ENCODE measurements around the gene DTX4.
"Not testable (repeated sequence)": the region's sequence is repeated elsewhere in the genome, so short reads cannot be mapped to it uniquely, and the experiment has no call there.

The DTX4 gene

GRCh38 chr11:59171508-59172322 lies at the start of gene DTX4:
TSS of gene DTX4 (plus strand) at chr11:59172132. CDS start at chr11:59172596, 464 bp downstream.
- peak; percentile 94 for DNase-seq

- DNase-seq, result peak; percentile 88
Measured at GRCh38 chr11:59135648-59136461, 36.1 kb upstream of the DTX4 start.

DNA sequence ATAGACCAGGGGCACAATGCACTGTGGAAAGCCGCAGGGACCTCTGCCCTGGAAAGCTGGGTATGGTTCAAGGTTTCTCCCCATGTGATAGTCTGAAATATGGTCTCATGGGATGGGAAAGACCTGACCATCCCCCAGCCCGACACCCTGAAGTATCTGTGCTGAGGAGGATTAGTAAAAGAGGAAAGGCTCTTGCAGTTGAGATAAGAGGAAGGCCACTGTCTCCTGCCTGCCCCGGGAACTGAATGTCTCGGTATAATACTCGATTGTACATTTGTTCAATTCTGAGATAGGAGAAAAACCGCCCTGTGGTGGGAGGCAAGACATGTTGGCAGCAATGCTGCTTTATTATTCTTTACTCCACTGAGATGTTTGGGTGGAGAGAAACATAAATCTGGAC lies 35.4 kb upstream of the DTX4 start:
- not testable (repeated sequence) for DNase-seq

DNA sequence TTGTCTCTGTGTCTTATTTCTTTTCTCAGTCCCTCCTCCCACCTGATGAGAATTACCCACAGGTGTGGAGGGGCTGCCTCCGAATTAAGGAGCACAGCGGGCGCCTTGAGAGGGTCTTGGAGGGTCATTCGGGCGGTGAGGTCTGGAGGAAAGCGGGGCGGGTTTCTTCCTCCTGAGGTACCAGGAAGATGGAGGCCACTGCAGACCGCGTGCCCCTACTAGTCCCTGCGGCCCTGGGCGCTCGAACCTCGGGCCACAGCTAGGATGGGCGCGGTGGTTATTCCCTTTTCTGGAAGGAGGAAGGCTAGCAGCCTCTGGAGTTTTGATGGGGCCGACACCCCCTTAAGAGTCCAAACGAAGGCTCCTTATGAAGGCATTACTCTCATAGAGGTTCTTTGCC lies 34.7 kb upstream of the DTX4 start:
- no peak for DNase-seq

- DNase-seq, result no peak
Measured at GRCh38 chr11:59138643-59139042, 33.3 kb upstream of the DTX4 start.

DNA sequence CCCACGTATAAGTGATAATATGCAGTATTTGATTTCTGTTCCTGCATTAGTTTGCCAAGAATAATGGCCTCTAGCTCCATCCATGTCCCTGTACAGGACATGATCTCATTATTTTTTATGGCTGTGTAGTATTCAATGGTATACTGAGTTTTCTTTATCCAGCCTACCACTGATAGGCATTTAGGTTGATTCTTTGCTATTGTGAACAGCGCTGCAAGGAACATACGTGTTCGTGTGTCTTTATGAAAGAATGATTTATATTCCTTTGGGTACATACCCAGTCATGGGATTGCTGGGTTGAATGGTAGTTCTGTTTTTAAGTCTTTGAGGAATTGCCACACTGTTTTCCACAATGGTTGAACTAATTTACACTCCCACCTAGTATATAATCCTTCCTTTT lies 30.7 kb upstream of the DTX4 start:
- no peak for DNase-seq

DNA sequence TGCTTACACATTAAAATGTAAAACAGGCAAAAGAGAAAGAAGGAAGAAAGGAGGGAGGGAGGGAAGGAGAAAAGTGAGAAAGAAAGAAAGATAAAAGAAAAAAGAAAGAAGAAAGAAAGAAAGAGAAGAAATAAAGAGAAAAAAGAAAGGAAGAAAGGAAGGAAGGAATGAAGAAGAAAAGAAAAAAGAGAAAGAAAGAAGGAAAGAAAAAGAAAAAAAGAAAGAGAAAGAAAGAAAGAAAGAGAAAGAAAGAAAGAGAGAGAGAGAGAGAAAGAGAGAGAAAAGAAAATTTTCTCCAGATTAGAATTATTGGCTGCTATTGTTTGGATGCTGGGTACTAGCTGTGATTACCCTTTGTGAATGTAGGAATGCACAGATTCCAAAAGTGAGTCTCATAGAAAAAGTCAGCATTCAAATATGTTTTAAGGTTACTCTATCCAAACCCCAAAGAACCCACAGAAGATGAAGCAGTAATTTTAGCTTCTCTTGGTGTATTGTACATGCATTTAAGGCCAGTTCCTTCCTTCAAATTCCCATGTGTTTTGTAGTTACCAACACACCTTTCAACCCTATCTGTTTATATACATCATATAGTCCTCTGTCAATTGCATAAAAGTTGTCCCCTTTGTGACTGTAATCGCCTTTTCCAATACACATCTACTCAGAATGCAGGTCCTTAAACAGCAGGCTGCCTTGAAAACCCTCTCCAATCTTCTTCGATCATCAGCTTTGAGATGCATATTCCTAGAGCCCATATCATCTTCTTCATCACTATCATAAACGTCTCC lies 30.1 kb upstream of the DTX4 start:
- no peak for DNase-seq

- DNase-seq, result peak; percentile 93
Measured at GRCh38 chr11:59142530-59143507, 29.1 kb upstream of the DTX4 start, which contains the start of gene FAM111A. TSS of gene FAM111A (plus strand) at chr11:59142856. CDS start at chr11:59148873, 6,017 bp downstream.

GRCh38 chr11:59144096-59144495 lies 27.8 kb upstream of the DTX4 start:
- no peak for DNase-seq

DNA sequence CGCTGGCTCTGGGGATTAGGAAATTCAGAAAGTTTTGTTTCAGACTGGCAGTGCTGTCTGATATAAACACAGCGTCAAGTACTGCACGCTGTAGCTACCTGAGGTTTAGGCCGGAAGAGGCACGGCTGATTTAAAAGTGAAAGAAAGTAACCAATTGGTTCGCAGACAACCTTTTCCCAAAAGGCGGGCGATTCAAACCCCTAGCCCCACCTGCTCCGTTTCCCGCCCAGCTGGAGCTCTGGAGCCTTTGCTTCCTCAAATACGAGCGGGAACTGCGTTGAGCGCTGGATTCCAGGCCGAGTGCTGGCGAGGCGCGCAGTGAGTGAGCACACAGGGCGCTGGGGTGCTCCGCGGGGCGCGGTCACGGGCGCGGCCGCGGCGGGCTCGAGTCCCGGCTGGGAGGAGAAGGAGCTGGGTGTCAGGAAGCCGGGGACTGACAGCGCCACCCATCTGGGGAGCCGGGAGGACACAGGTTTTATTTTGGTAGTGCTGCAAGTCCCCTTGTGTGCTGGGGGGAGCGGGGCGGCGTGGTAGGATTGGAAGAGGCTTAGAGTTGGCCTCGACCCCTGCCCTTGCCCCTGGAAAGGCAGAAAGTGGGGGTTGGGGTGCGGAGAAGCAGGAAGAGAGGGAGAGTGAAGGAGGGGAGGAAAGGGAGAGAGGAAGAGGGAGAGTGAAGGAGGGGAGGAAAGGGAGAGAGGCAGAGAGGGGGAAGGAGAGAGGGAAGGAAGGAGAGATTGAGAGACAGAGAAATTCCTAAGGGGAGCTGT lies 27.2 kb upstream of the DTX4 start:
- DNase-seq, result peak; percentile 87

DNA sequence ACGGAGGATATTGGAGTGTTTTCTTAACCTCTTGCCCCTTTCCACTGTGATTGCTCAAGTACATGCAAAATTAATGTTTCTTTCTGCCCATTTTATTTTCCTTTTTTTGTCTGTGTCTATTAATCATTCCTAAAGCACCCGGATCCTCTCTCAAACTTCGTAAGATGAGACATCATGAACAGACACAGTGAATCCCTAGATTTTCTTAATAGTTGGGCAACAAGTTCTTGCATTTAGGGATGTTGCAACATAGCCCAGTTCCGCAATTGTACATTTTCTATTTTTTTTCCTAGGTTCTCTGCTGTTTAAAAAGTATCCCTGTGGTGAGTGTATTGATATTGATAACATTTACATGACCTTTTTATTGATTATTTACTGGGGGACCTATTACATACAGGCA lies 26.4 kb upstream of the DTX4 start:
- no peak for DNase-seq

GRCh38 chr11:59151761-59152160 lies 20.2 kb upstream of the DTX4 start:
- DNase-seq, result no peak

- DNase-seq, result no peak
Measured at GRCh38 chr11:59152312-59152951, 19.5 kb upstream of the DTX4 start.

DNA sequence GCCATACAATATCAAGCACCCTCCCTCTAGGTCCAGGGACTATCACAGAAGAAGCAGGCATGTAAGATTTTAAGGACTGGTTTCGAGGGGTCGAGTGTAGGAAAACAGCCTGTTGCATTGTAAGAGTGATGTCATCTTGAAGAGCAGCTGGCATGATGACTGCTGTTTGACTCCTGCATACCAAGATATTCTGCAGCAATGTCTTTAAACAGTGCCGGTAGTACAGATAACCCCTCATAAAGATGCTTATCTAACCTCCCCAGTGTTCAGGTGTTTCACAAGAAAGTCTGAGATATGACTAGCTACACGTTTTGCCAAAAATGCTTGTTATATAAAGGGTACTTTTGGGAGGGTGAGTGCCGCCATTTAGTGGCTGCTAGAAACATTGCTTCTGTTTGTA lies 17.3 kb upstream of the DTX4 start:
- no peak for DNase-seq

DNA sequence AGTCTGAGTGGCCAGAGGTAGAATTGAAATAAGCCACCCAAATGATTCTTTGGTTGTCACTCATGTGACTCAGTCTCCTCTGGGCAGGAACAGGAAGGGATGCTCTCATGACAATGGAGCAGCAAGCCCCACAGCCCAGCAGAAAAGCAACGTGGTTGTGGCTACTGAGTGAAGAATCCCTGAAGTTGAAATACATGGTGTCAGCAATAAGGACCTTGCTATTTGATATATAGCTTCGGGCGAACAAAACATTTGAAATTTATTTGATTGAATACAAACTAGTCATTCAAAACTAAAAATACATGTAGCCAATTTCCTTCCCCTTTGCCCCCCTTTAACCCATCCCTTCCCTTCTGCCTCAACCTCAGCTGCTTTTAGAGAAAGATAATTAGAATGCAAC lies 14.5 kb upstream of the DTX4 start:
- DNase-seq, result no peak

DNA sequence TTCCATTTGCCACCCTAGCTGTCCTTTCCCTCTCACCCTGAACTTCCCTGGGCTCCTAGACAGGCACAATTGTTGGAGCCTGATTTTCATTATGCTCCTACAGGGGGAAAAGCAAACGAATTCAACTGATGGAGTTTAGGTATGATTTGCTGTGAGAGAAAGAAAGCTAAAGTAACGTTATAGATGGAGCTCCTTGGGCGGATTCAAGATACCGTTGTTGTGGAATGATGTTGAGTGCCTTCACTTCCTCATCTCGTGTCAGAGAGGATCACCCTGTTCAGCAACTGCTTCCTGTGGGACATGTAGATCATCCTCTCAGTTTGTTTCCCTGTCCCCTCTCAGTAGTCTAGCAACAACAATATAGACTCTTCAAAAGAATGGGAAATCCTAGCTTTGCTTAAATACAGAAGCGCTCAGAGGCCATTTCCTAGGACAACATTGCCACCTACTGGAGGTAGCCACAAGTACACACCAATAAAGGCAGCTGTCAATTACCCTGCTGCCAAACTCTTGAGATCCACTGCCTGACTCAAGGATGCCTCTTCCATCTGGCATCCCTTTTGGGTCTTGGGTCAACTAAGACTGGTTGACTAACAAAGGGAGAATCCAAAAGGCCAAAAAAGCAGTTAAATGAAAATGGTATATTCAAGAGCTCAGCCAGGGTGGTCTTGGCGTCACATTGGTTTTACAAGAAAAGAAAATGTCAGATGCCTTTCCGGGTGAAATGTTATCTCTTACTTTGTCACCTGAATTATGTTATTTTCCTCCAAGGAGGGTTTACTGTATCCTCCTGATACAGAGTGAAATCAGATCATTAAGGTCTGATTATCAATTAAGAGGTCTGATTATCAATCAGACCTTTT lies 13.5 kb upstream of the DTX4 start:
- peak; percentile 69 for DNase-seq

- no peak for DNase-seq
Measured at GRCh38 chr11:59164028-59164427, 7.9 kb upstream of the DTX4 start.

- DNase-seq, result peak; percentile 46
Measured at GRCh38 chr11:59172345-59173079, 580 bp downstream of the DTX4 start.

Measured in left hindlimb (tissue), 1 donor.